ENCODE measurements around the gene ZNHIT2.
A peak's percentile ranks its signal among the peaks of the same experiment; 100 is the strongest.

ZNHIT2 gene

GRCh38 chr11:65134240-65134951 is 16.9 kb upstream of the ZNHIT2 start, which contains the start of gene SYVN1:
Gene SYVN1, minus strand, starts transcription at chr11:65134519. Its CDS starts 918 bp downstream, at chr11:65133601.
- Histone ChIP-seq H3K4me1 (ENCODE audit: control insufficient read depth, insufficient read depth, low read length) (peaks cover 17% of the 10 kb centered on the region), H3K36me3 (ENCODE audit: control insufficient read depth, insufficient read depth, low read length) (peaks cover 35% of the 10 kb centered on the region), H3K27ac (ENCODE audit: low read depth, low read length) (peak within 1 kb of the TSS; percentile 99), H3K9ac (ENCODE audit: low read length) (peak within 1 kb of the TSS; percentile 100), H3K27me3 (ENCODE audit: control insufficient read depth, insufficient read depth, low read length) (no peaks in the 10 kb centered on the region), H3K4me3 (ENCODE audit: low read depth, low read length) (peak within 1 kb of the TSS; percentile 97), H3K9me3 (ENCODE audit: control insufficient read depth, insufficient read depth, low read depth, low read length) (no peaks in the 10 kb centered on the region)

- no peak overlapping the region for H3K27ac ChIP-seq (ENCODE audit: low read depth, low read length)
- peaks cover 42% of the 10 kb centered on the region for H3K36me3 ChIP-seq (ENCODE audit: control insufficient read depth, insufficient read depth, low read length)
- no peaks in the 10 kb centered on the region for H3K9me3 ChIP-seq (ENCODE audit: control insufficient read depth, insufficient read depth, low read depth, low read length)
- no peaks in the 10 kb centered on the region for H3K27me3 ChIP-seq (ENCODE audit: control insufficient read depth, insufficient read depth, low read length)
- H3K9ac ChIP-seq (ENCODE audit: low read length): peak overlapping the region; percentile 100
- H3K4me1 ChIP-seq (ENCODE audit: control insufficient read depth, insufficient read depth, low read length): peaks cover 17% of the 10 kb centered on the region
- peak overlapping the region; percentile 97 for H3K4me3 ChIP-seq (ENCODE audit: low read depth, low read length)
These were observed 16.2 kb upstream of the ZNHIT2 start for GRCh38 chr11:65133724-65134123.

DNA sequence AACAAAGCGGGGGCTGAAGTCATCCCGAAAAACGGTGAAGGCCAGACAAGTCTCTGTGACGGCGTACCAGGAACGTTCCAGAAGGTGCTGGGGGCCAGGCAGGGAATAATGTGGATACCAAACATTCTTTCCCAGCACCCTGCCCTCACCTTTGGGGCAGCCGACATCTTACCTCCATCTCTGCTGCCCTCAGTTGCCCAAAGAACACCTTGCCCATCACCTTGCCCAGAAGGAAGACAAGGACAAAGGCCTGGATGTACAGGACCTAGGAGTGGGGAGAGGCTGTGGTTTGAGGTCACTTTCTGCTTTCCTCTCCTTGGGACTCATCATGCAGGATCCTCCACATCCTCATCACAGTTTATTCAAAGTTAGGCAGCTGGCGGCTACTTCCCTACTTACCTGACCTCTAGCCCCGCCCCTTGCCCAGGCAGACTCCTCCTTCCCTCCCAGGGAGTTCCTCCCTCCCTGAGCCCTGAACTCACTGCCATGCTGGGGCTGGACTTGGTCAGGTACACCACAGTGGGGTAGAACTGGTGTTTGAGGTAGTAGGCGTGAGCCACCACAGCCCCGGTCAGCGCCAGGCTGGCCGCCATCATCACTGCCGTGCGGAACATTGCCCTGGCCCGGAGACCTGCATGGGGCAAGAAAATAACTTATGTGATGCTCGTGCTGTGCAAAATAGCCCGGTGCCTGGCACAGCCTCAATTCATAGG is 15.6 kb upstream of the ZNHIT2 start:
- Histone ChIP-seq H3K27ac (ENCODE audit: low read depth, low read length) (no peak overlapping the region), H3K4me1 (ENCODE audit: control insufficient read depth, insufficient read depth, low read length) (peaks cover 17% of the 10 kb centered on the region), H3K4me3 (ENCODE audit: low read depth, low read length) (peak overlapping the region; percentile 97), H3K9me3 (ENCODE audit: control insufficient read depth, insufficient read depth, low read depth, low read length) (no peaks in the 10 kb centered on the region), H3K27me3 (ENCODE audit: control insufficient read depth, insufficient read depth, low read length) (no peaks in the 10 kb centered on the region), H3K9ac (ENCODE audit: low read length) (peak overlapping the region; percentile 100), H3K36me3 (ENCODE audit: control insufficient read depth, insufficient read depth, low read length) (peaks cover 47% of the 10 kb centered on the region)

- Histone ChIP-seq H3K4me1 (ENCODE audit: control insufficient read depth, insufficient read depth, low read length) (peaks cover 17% of the 10 kb centered on the region), H3K9ac (ENCODE audit: low read length) (peak overlapping the region; percentile 100), H3K9me3 (ENCODE audit: control insufficient read depth, insufficient read depth, low read depth, low read length) (no peaks in the 10 kb centered on the region), H3K36me3 (ENCODE audit: control insufficient read depth, insufficient read depth, low read length) (peaks cover 54% of the 10 kb centered on the region), H3K27ac (ENCODE audit: low read depth, low read length) (no peak overlapping the region), H3K27me3 (ENCODE audit: control insufficient read depth, insufficient read depth, low read length) (no peaks in the 10 kb centered on the region), H3K4me3 (ENCODE audit: low read depth, low read length) (no peak overlapping the region)
These were observed 14.9 kb upstream of the ZNHIT2 start for GRCh38 chr11:65132238-65132987.

DNA sequence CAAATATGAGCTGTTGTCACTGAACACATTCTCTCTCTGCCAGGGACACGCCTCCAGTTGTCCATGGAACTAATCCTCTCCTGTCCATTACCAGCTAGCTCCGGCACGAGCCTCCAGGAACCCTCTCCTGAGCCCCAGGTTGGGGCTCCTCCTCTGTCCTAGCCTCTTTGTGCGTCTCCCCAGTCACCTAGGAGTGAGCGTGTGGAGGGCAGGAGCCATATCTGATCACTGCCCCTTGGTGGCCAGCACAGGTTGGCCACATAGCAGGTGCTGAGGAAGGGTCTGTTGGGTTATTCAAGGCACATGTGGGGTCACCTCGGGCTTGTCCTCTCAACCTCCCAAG is 14.4 kb upstream of the ZNHIT2 start:
- no peak overlapping the region for H3K27ac ChIP-seq (ENCODE audit: low read depth, low read length)
- H3K27me3 ChIP-seq (ENCODE audit: control insufficient read depth, insufficient read depth, low read length): no peaks in the 10 kb centered on the region
- peaks cover 17% of the 10 kb centered on the region for H3K4me1 ChIP-seq (ENCODE audit: control insufficient read depth, insufficient read depth, low read length)
- H3K4me3 ChIP-seq (ENCODE audit: low read depth, low read length): no peak overlapping the region
- H3K36me3 ChIP-seq (ENCODE audit: control insufficient read depth, insufficient read depth, low read length): peaks cover 60% of the 10 kb centered on the region
- H3K9me3 ChIP-seq (ENCODE audit: control insufficient read depth, insufficient read depth, low read depth, low read length): no peaks in the 10 kb centered on the region
- H3K9ac ChIP-seq (ENCODE audit: low read length): no peak overlapping the region

- Histone ChIP-seq H3K9ac (ENCODE audit: low read length) (no peak overlapping the region), H3K4me1 (ENCODE audit: control insufficient read depth, insufficient read depth, low read length) (peaks cover 17% of the 10 kb centered on the region), H3K9me3 (ENCODE audit: control insufficient read depth, insufficient read depth, low read depth, low read length) (no peaks in the 10 kb centered on the region), H3K36me3 (ENCODE audit: control insufficient read depth, insufficient read depth, low read length) (peaks cover 64% of the 10 kb centered on the region), H3K27ac (ENCODE audit: low read depth, low read length) (no peak overlapping the region), H3K4me3 (ENCODE audit: low read depth, low read length) (no peak overlapping the region), H3K27me3 (ENCODE audit: control insufficient read depth, insufficient read depth, low read length) (no peaks in the 10 kb centered on the region)
These were observed 13.9 kb upstream of the ZNHIT2 start for GRCh38 chr11:65131417-65131776.

- Histone ChIP-seq H3K4me3 (ENCODE audit: low read depth, low read length) (no peak overlapping the region), H3K27ac (ENCODE audit: low read depth, low read length) (no peak overlapping the region), H3K27me3 (ENCODE audit: control insufficient read depth, insufficient read depth, low read length) (no peaks in the 10 kb centered on the region), H3K9me3 (ENCODE audit: control insufficient read depth, insufficient read depth, low read depth, low read length) (no peaks in the 10 kb centered on the region), H3K4me1 (ENCODE audit: control insufficient read depth, insufficient read depth, low read length) (peaks cover 16% of the 10 kb centered on the region), H3K9ac (ENCODE audit: low read length) (no peak overlapping the region), H3K36me3 (ENCODE audit: control insufficient read depth, insufficient read depth, low read length) (peaks cover 70% of the 10 kb centered on the region)
These were observed 13.3 kb upstream of the ZNHIT2 start for GRCh38 chr11:65130631-65131416.

DNA sequence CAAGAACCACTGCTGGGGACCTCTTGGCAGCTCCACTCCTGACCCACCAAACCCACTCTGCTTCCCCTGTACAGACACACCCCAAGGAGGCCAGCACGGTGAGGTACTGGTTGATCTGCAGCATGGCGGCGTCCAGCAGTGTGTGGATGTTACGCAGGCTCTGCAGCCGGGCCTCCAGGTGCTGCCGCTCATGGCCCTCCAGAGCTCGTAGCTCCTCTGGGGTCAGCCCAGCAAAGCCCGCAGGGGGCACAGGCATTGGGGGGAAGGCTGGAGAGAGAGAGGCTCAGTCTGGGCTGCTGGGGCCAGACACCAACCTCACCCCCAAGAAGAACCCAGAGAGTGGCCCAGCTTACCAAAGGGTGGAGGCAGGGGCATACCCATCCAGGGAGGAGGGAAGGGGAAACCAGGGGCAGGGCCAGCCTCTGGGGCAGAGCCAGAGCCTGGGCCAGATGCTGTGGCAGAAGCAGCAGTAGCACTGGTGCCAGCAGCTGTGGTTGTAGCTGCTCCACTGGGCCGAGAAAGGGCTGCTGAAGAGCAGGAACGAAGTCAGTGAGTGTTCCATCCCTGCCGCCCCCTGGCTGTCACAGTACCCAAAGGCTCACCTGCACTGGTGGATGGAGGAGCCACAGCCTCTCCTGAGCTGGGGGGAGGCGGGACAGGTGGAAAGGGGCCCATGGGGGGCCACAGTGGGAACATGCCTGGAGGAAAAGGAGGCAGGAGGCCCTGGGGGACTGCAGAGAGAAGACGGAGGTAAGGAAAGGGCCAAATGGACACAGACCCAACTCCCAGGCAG is 12.3 kb upstream of the ZNHIT2 start:
- Histone ChIP-seq H3K9ac (ENCODE audit: low read length) (no peak overlapping the region), H3K27ac (ENCODE audit: low read depth, low read length) (no peak overlapping the region), H3K4me1 (ENCODE audit: control insufficient read depth, insufficient read depth, low read length) (peaks cover 11% of the 10 kb centered on the region), H3K27me3 (ENCODE audit: control insufficient read depth, insufficient read depth, low read length) (no peaks in the 10 kb centered on the region), H3K36me3 (ENCODE audit: control insufficient read depth, insufficient read depth, low read length) (peaks cover 80% of the 10 kb centered on the region), H3K4me3 (ENCODE audit: low read depth, low read length) (no peak overlapping the region), H3K9me3 (ENCODE audit: control insufficient read depth, insufficient read depth, low read depth, low read length) (no peaks in the 10 kb centered on the region)

GRCh38 chr11:65128182-65129145 is 11.0 kb upstream of the ZNHIT2 start:
- H3K36me3 ChIP-seq (ENCODE audit: control insufficient read depth, insufficient read depth, low read length): peaks cover 87% of the 10 kb centered on the region
- H3K4me3 ChIP-seq (ENCODE audit: low read depth, low read length): no peak overlapping the region
- H3K27me3 ChIP-seq (ENCODE audit: control insufficient read depth, insufficient read depth, low read length): no peaks in the 10 kb centered on the region
- no peaks in the 10 kb centered on the region for H3K9me3 ChIP-seq (ENCODE audit: control insufficient read depth, insufficient read depth, low read depth, low read length)
- H3K27ac ChIP-seq (ENCODE audit: low read depth, low read length): no peak overlapping the region
- H3K4me1 ChIP-seq (ENCODE audit: control insufficient read depth, insufficient read depth, low read length): peaks cover 10% of the 10 kb centered on the region
- H3K9ac ChIP-seq (ENCODE audit: low read length): no peak overlapping the region

Measured in HUES6 (cell line).